Activated CD8-positive, alpha-beta T cell treated with anti-CD3 and anti-CD28 coated beads for 36 hours (primary cell): ENCODE data around the gene PRKG2. TPM values are rescaled to one million over a fixed set of nuclear protein-coding genes. Genes with fewer than 3 reads are reported as not detected.

Experiments
- ATAC-seq: fragments of 200-7000 bp; cut with Tn5 transposase; one replicate; pipeline ENCODE4 v1.10.0; 2021; ENCODE audit warnings: mild to moderate bottlenecking, moderate library complexity
- CTCF ChIA-PET: fragments of 350-600 bp; sonication (Branson Sonifier 250); formaldehyde crosslinking; loops from one replicate; lab custom pipeline; 2021; ENCODE audit warnings: antibody characterized with exemption; lab: Charles Lee
- POLR2A ChIA-PET: fragments of 350-600 bp; sonication (Branson Sonifier 250); formaldehyde crosslinking; loops from one replicate; lab custom pipeline; 2021; ENCODE audit warnings: antibody characterized with exemption; lab: Charles Lee
- DNase-seq: peaks from one replicate; pipeline ENCODE4 v3.0.0-alpha.2; 2020
- H3K27ac Mint-ChIP-seq: one replicate; pipeline ENCODE4 v1.8.0; 2021; ENCODE audit warnings: mild to moderate bottlenecking, mixed read lengths
- H3K27me3 Mint-ChIP-seq: one replicate; pipeline ENCODE4 v1.8.0; 2021; ENCODE audit warnings: mixed read lengths
- H3K36me3 Mint-ChIP-seq: one replicate; pipeline ENCODE4 v1.8.0; 2021; ENCODE audit warnings: low read depth, mixed read lengths
- H3K4me1 Mint-ChIP-seq: one replicate; pipeline ENCODE4 v1.8.0; 2021; ENCODE audit warnings: low read depth, mixed read lengths
- H3K4me3 Mint-ChIP-seq: one replicate; pipeline ENCODE4 v1.8.0; 2021; ENCODE audit warnings: mild to moderate bottlenecking, moderate library complexity, mixed read lengths
- H3K9me3 Mint-ChIP-seq: one replicate; pipeline ENCODE4 v1.8.0; 2021; ENCODE audit warnings: mixed read lengths
- intact Hi-C: fragments of 100-400 bp; cut with micrococcal nuclease; formaldehyde crosslinking; loops from one replicate; pipeline ENCODE4 v1.10.0; 2022
- total RNA-seq, 2 experiments: library from RNA; stranded (reverse); gene quantifications; one replicate each; pipeline ENCODE4 v1.2.3, GENCODE V29; 2021
- TF ChIP-seq, protein P1 (sequence below): fragments of 200-600 bp; IDR thresholded peaks from one replicate; pipeline ENCODE4 v1.8.0; 2022; ENCODE audit warnings: antibody characterized with exemption, mild to moderate bottlenecking

PRKG2 gene
- total RNA-seq, 2 experiments from 2014 or later, result 0.54 to 0.63 TPM

GRCh38 chr4:81130569-81130968, 84.5 kb downstream of the PRKG2 start:
- Mint-ChIP-seq H3K36me3 (no peaks in the 10 kb centered on the region), H3K27me3 (no peaks in the 10 kb centered on the region), H3K4me3 (no peak overlapping the region), H3K4me1 (no peaks in the 10 kb centered on the region), H3K27ac (no peak overlapping the region), H3K9me3 (no peaks in the 10 kb centered on the region)
- ChIA-PET POLR2A (no interaction called here), CTCF (no interaction called here)
- DNase-seq, result no peak
- ATAC-seq, result no peak
- intact Hi-C loops, result no loop called here
- TF ChIP-seq, protein P1, sequence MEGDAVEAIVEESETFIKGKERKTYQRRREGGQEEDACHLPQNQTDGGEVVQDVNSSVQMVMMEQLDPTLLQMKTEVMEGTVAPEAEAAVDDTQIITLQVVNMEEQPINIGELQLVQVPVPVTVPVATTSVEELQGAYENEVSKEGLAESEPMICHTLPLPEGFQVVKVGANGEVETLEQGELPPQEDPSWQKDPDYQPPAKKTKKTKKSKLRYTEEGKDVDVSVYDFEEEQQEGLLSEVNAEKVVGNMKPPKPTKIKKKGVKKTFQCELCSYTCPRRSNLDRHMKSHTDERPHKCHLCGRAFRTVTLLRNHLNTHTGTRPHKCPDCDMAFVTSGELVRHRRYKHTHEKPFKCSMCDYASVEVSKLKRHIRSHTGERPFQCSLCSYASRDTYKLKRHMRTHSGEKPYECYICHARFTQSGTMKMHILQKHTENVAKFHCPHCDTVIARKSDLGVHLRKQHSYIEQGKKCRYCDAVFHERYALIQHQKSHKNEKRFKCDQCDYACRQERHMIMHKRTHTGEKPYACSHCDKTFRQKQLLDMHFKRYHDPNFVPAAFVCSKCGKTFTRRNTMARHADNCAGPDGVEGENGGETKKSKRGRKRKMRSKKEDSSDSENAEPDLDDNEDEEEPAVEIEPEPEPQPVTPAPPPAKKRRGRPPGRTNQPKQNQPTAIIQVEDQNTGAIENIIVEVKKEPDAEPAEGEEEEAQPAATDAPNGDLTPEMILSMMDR, result no peak

DNA sequence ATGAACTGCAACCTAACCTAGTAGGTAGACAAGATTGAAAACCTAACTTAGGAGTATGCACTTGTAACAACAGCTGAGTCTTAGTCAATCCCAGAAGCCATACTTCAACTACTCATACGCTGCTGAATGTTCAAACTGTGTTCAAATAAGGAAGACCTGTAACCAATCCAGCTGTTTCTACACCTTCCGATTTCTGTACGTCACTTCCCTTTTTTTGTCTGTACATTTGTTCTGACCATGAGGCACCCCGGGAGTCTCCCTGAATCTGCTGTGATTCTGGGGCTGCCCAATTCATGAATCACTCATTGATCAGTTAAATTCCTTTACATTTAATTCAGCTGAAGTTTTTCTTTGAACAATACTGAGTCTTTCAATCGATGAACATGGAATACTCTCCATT, 95.0 kb downstream of the PRKG2 start:
- H3K9me3 Mint-ChIP-seq, result no peaks in the 10 kb centered on the region
- ChIA-PET CTCF (interaction anchor here (0.6 kb wide), 1 partner anchor 105 kb away, joined by 3 read pairs; no protein-coding TSS in a partner anchor), POLR2A (no interaction called here)
- TF ChIP-seq, protein P1, result no peak
- H3K36me3 Mint-ChIP-seq, result no peaks in the 10 kb centered on the region
- ATAC-seq, result no peak
- intact Hi-C loops, result no loop called here
- H3K27ac Mint-ChIP-seq, result no peak overlapping the region
- H3K27me3 Mint-ChIP-seq, result no peaks in the 10 kb centered on the region
- H3K4me1 Mint-ChIP-seq, result no peaks in the 10 kb centered on the region
- no peak overlapping the region for H3K4me3 Mint-ChIP-seq
- DNase-seq, result no peak

DNA sequence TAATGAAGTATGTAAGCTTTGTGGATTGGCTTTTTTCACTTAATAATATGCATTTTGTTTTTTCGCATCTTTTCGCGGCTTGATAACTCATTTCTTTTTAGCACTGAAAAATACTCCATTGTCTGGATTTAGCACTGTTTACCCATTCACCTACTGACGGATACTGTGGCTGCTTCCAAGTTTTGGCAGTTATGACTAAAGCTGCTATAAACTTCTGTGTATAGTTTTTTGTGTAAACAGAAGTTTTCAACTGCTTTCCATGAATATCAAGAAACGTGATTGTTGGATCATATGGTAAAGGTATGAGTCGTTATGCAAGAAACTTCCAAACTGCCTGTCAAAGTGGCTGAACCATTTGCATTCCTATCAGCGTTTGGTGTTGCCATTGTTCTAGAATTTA, 96.9 kb downstream of the PRKG2 start:
- Mint-ChIP-seq H3K36me3 (no peaks in the 10 kb centered on the region), H3K27me3 (no peaks in the 10 kb centered on the region), H3K4me1 (peaks cover 6% of the 10 kb centered on the region), H3K9me3 (no peaks in the 10 kb centered on the region), H3K4me3 (no peak overlapping the region), H3K27ac (no peak overlapping the region)
- intact Hi-C loops, result no loop called here
- ChIA-PET CTCF (no interaction called here), POLR2A (no interaction called here)
- TF ChIP-seq, protein P1, result no peak
- DNase-seq, result no peak
- ATAC-seq, result no peak

- Mint-ChIP-seq H3K36me3 (no peaks in the 10 kb centered on the region), H3K27me3 (no peaks in the 10 kb centered on the region), H3K4me1 (peaks cover 6% of the 10 kb centered on the region), H3K4me3 (no peak overlapping the region), H3K9me3 (no peaks in the 10 kb centered on the region), H3K27ac (no peak overlapping the region)
- TF ChIP-seq, protein P1, result no peak
- ATAC-seq (no peak), DNase-seq (no peak)
- intact Hi-C loops, result no loop called here
- POLR2A ChIA-PET, result no interaction called here
- CTCF ChIA-PET, result no interaction called here
These were observed 98.5 kb downstream of the PRKG2 start for GRCh38 chr4:81116566-81116965.

DNA sequence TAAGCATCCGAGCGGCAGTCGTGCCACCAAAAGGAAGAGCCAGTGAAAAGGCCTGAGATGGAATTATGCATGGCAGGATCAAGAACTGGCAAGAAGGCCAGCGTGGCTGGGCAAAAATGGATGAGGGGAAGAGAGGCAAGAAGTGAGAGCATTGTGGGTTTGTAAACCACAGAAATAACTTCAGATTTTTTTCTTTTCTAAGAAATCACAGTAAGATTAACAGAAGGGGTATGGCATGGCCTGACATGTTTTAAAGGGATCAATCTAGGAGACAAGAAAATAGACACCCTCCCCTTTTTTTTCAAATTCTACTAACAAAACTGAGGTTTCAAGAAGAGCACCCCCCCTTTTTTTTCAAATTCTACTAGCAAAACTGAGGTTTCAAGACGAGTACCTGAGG, 102.0 kb downstream of the PRKG2 start:
- ATAC-seq, result no peak
- ChIA-PET POLR2A (no interaction called here), CTCF (no interaction called here)
- Mint-ChIP-seq H3K27ac (no peak overlapping the region), H3K4me1 (peaks cover 6% of the 10 kb centered on the region), H3K9me3 (no peaks in the 10 kb centered on the region), H3K27me3 (no peaks in the 10 kb centered on the region), H3K4me3 (no peak overlapping the region), H3K36me3 (no peaks in the 10 kb centered on the region)
- no peak for DNase-seq
- intact Hi-C loops, result no loop called here
- TF ChIP-seq, protein P1, result no peak
